Measurements from ENCODE around the gene SPDYE6. TPM values are rescaled to one million over a fixed set of nuclear protein-coding genes. Genes with fewer than 3 reads are reported as not detected.

The SPDYE6 gene
- total RNA-seq, 1 donor from 2014 or later = not detected

GRCh38 chr7:102396710-102397019 lies 40.4 kb upstream of the SPDYE6 start:
- H3K27me3 Mint-ChIP-seq (ENCODE audit: unreplicated experiment) = no peaks in the 10 kb centered on the region
- peak overlapping the region; percentile 98 for H3K27ac Mint-ChIP-seq (ENCODE audit: unreplicated experiment)
- H3K9me3 Mint-ChIP-seq (ENCODE audit: unreplicated experiment) = no peaks in the 10 kb centered on the region
- peaks cover 18% of the 10 kb centered on the region for H3K4me1 Mint-ChIP-seq (ENCODE audit: unreplicated experiment)
- H3K36me3 Mint-ChIP-seq (ENCODE audit: unreplicated experiment) = peaks cover 14% of the 10 kb centered on the region
- TF ChIP-seq CTCF (IDR thresholded peaks at IDR 0.05) = no peak
- no peak for DNase-seq (ENCODE audit: extremely low spot score, unreplicated experiment)
- peak overlapping the region; percentile 97 for H3K4me3 Mint-ChIP-seq (ENCODE audit: unreplicated experiment)

DNA sequence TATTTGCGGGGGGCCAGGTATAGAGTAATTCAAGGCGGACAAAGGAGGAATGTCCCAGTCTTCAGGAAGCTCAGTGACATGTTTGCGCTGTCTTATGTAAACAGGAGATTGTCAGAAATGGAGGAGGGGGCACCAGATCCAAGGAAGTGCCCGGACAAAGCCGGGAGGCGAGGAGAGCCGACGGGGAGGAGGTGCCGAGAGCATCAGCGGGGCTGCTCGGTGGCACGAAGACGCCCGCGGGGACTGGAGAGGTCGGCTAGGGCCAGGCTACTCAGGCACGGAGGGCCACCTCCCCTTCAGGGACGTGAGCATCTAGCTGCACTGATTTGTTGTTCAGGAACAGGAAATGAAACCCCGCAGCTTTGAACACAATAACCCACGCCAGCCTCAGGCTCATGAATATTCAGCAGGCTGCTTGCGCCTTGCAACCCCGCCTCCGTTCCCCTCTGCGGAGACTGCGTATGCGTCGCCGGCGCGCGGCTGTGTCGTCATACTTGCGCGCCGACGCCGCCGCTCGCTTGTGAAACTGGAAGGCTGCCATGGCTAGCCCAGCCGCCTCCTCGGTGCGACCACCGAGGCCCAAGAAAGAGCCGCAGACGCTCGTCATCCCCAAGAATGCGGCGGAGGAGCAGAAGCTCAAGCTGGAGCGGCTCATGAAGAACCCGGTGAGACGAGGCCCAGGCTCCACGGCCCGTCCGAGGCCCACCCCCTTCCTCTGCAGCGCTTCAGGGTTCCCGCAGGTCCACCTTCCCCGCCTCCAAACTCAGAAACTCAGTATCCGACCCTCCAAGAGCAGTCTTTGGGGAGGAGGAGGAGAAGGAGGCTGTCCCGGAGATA lies 39.8 kb upstream of the SPDYE6 start, which contains the start of gene PRKRIP1:
Gene PRKRIP1, plus strand, starts transcription at position 491 of the 837 bp plus-strand sequence. Its CDS starts 49 bp downstream, at position 540.
- H3K27me3 Mint-ChIP-seq (ENCODE audit: unreplicated experiment) = no peaks in the 10 kb centered on the region
- no peak for TF ChIP-seq CTCF (IDR thresholded peaks at IDR 0.05)
- peak within 1 kb of the TSS; percentile 98 for H3K27ac Mint-ChIP-seq (ENCODE audit: unreplicated experiment)
- H3K9me3 Mint-ChIP-seq (ENCODE audit: unreplicated experiment) = no peaks in the 10 kb centered on the region
- H3K4me1 Mint-ChIP-seq (ENCODE audit: unreplicated experiment) = peaks cover 18% of the 10 kb centered on the region
- peak within 1 kb of the TSS; percentile 97 for H3K4me3 Mint-ChIP-seq (ENCODE audit: unreplicated experiment)
- peaks cover 12% of the 10 kb centered on the region for H3K36me3 Mint-ChIP-seq (ENCODE audit: unreplicated experiment)
- DNase-seq (ENCODE audit: extremely low spot score, unreplicated experiment) = peak; percentile 93

- Mint-ChIP-seq H3K9me3 (ENCODE audit: unreplicated experiment) (no peaks in the 10 kb centered on the region), H3K27me3 (ENCODE audit: unreplicated experiment) (no peaks in the 10 kb centered on the region), H3K4me1 (ENCODE audit: unreplicated experiment) (peaks cover 18% of the 10 kb centered on the region), H3K36me3 (ENCODE audit: unreplicated experiment) (peaks cover 9% of the 10 kb centered on the region), H3K4me3 (ENCODE audit: unreplicated experiment) (peak overlapping the region; percentile 97), H3K27ac (ENCODE audit: unreplicated experiment) (peak overlapping the region; percentile 98)
- DNase-seq (ENCODE audit: extremely low spot score, unreplicated experiment) = no peak
- no peak for TF ChIP-seq CTCF (IDR thresholded peaks at IDR 0.05)
These were observed 39.3 kb upstream of the SPDYE6 start for GRCh38 chr7:102395592-102395872.

- H3K4me3 Mint-ChIP-seq (ENCODE audit: unreplicated experiment) = no peak overlapping the region
- no peak for DNase-seq (ENCODE audit: extremely low spot score, unreplicated experiment)
- H3K36me3 Mint-ChIP-seq (ENCODE audit: unreplicated experiment) = peaks cover 3% of the 10 kb centered on the region
- no peak for TF ChIP-seq CTCF (IDR thresholded peaks at IDR 0.05)
- H3K9me3 Mint-ChIP-seq (ENCODE audit: unreplicated experiment) = no peaks in the 10 kb centered on the region
- no peaks in the 10 kb centered on the region for H3K27me3 Mint-ChIP-seq (ENCODE audit: unreplicated experiment)
- no peak overlapping the region for H3K27ac Mint-ChIP-seq (ENCODE audit: unreplicated experiment)
- peaks cover 18% of the 10 kb centered on the region for H3K4me1 Mint-ChIP-seq (ENCODE audit: unreplicated experiment)
These were observed 37.2 kb upstream of the SPDYE6 start for GRCh38 chr7:102393467-102393866.

GRCh38 chr7:102392330-102392729 lies 36.1 kb upstream of the SPDYE6 start:
- no peak overlapping the region for H3K4me3 Mint-ChIP-seq (ENCODE audit: unreplicated experiment)
- DNase-seq (ENCODE audit: extremely low spot score, unreplicated experiment) = no peak
- H3K4me1 Mint-ChIP-seq (ENCODE audit: unreplicated experiment) = peaks cover 15% of the 10 kb centered on the region
- H3K9me3 Mint-ChIP-seq (ENCODE audit: unreplicated experiment) = no peaks in the 10 kb centered on the region
- H3K27me3 Mint-ChIP-seq (ENCODE audit: unreplicated experiment) = no peaks in the 10 kb centered on the region
- peaks cover 3% of the 10 kb centered on the region for H3K36me3 Mint-ChIP-seq (ENCODE audit: unreplicated experiment)
- no peak overlapping the region for H3K27ac Mint-ChIP-seq (ENCODE audit: unreplicated experiment)
- no peak for TF ChIP-seq CTCF (IDR thresholded peaks at IDR 0.05)

Data from osteocyte (in vitro differentiated cells).